Mesothelial cell of epicardium (in vitro differentiated cells): ENCODE results near the gene KLHL29. TPM values are rescaled to one million over a fixed set of nuclear protein-coding genes. Genes with fewer than 3 reads are reported as not detected.

Experiments
- DNase-seq, 2 experiments: peaks; one replicate each; pipeline ENCODE4 v3.0.0; 2021; ENCODE audit warnings: low spot score in 2 of 2; ENCODE audit not compliant: unreplicated experiment in 2 of 2
- H3K27ac Mint-ChIP-seq: 2 replicates; pipeline ENCODE4 v1.8.0; 2021; ENCODE audit warnings: mixed read lengths
- H3K27me3 Mint-ChIP-seq: 2 replicates; pipeline ENCODE4 v1.8.0; 2021; ENCODE audit warnings: low read depth, mixed read lengths
- H3K36me3 Mint-ChIP-seq: 2 replicates; pipeline ENCODE4 v1.8.0; 2021; ENCODE audit warnings: mixed read lengths
- H3K4me1 Mint-ChIP-seq: 2 replicates; pipeline ENCODE4 v1.8.0; 2021; ENCODE audit warnings: mixed read lengths
- H3K4me3 Mint-ChIP-seq: 2 replicates; pipeline ENCODE4 v1.8.0; 2021; ENCODE audit warnings: mild to moderate bottlenecking, moderate library complexity, mixed read lengths
- H3K9me3 Mint-ChIP-seq: 2 replicates; pipeline ENCODE4 v1.8.0; 2021; ENCODE audit warnings: mixed read lengths
- total RNA-seq: library from RNA; stranded (reverse); gene quantifications from 3 replicates; pipeline ENCODE4 v1.2.1, GENCODE V29; 2021
- TF ChIP-seq, protein P1 (sequence below): fragments of 200-600 bp; sonication (generic); IDR thresholded peaks from one replicate; pipeline ENCODE4 v1.5.0; 2021; ENCODE audit warnings: antibody characterized with exemption; ENCODE audit not compliant: unreplicated experiment

Gene KLHL29
- total RNA-seq, 1 donor from 2014 or later: 28.3 TPM

DNA sequence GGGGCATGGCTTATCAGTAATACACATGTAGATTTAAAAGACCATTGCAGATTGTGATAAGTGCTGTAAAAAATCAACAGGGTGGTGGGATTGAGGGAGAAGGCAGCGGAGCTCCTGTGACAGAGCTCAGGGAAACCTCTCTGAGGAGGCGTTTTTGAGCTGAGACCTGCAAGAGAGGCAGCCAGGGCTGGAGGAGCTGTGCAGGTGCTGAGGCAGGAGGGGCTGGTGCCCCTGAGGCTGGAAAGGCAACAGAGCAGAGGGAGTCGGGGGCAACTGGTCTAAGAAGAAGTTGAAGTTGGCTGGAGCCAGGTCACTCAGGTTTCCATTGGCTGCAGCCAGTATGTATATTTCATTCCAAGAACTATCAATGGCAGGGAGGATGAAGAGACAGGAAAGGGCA, 47.6 kb downstream of the KLHL29 start:
- TF ChIP-seq, protein P1, sequence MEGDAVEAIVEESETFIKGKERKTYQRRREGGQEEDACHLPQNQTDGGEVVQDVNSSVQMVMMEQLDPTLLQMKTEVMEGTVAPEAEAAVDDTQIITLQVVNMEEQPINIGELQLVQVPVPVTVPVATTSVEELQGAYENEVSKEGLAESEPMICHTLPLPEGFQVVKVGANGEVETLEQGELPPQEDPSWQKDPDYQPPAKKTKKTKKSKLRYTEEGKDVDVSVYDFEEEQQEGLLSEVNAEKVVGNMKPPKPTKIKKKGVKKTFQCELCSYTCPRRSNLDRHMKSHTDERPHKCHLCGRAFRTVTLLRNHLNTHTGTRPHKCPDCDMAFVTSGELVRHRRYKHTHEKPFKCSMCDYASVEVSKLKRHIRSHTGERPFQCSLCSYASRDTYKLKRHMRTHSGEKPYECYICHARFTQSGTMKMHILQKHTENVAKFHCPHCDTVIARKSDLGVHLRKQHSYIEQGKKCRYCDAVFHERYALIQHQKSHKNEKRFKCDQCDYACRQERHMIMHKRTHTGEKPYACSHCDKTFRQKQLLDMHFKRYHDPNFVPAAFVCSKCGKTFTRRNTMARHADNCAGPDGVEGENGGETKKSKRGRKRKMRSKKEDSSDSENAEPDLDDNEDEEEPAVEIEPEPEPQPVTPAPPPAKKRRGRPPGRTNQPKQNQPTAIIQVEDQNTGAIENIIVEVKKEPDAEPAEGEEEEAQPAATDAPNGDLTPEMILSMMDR: no peak
- DNase-seq: peak in 1 of 2 experiments; percentile 21
- Mint-ChIP-seq H3K36me3 (peaks cover under 1% of the 10 kb centered on the region), H3K27me3 (no peaks in the 10 kb centered on the region), H3K9me3 (no peaks in the 10 kb centered on the region), H3K4me1 (peaks cover 30% of the 10 kb centered on the region), H3K4me3 (no peak overlapping the region), H3K27ac (no peak overlapping the region)

DNA sequence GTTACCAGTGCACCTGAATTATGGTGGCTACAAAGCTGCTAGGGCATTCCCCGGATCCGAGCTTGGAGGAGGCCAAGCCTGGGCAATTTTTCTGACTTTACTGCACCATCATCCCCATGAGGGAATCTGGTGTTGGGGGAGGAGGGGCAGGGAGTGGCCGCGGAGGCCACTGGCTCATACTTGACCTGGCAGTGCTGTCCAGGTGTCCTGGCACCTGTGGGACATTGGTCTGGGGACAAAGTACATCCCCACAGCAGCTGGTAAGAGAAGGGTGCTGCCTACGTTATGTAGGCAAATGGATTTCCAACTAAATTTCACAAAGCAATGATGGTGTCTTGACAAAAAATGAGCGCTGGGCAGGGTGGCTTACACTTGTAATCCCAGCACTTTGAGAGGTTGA, 48.3 kb downstream of the KLHL29 start:
- Mint-ChIP-seq H3K4me1 (peaks cover 30% of the 10 kb centered on the region), H3K36me3 (peaks cover 2% of the 10 kb centered on the region), H3K27ac (no peak overlapping the region), H3K9me3 (no peaks in the 10 kb centered on the region), H3K27me3 (no peaks in the 10 kb centered on the region), H3K4me3 (no peak overlapping the region)
- DNase-seq: no peak
- TF ChIP-seq, protein P1: no peak

DNA sequence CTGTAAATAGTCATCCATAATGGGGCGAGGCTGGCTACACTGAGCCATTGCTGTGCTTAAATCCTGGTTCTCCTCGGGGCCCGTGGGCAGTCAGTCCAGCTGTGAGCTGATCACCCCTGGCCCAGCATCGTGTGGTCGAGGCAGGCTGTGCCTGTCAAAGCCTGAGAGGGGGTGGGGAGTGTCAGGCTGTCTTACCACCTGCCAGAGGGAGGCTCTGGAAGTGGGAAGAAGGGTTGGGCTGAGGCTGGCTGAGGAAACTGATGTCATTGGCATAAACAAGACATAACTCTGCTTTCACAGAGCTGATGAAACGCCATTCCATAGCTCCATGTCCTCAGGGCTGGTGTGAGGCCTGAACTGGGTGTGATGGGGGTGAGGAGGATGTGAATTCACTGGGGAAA, 49.7 kb downstream of the KLHL29 start:
- peak in 1 of 2 experiments; percentile 32 for DNase-seq
- H3K9me3 Mint-ChIP-seq: no peaks in the 10 kb centered on the region
- H3K4me1 Mint-ChIP-seq: peaks cover 30% of the 10 kb centered on the region
- TF ChIP-seq, protein P1: no peak
- peaks cover 2% of the 10 kb centered on the region for H3K36me3 Mint-ChIP-seq
- H3K27me3 Mint-ChIP-seq: no peaks in the 10 kb centered on the region
- H3K27ac Mint-ChIP-seq: no peak overlapping the region
- no peak overlapping the region for H3K4me3 Mint-ChIP-seq

DNA sequence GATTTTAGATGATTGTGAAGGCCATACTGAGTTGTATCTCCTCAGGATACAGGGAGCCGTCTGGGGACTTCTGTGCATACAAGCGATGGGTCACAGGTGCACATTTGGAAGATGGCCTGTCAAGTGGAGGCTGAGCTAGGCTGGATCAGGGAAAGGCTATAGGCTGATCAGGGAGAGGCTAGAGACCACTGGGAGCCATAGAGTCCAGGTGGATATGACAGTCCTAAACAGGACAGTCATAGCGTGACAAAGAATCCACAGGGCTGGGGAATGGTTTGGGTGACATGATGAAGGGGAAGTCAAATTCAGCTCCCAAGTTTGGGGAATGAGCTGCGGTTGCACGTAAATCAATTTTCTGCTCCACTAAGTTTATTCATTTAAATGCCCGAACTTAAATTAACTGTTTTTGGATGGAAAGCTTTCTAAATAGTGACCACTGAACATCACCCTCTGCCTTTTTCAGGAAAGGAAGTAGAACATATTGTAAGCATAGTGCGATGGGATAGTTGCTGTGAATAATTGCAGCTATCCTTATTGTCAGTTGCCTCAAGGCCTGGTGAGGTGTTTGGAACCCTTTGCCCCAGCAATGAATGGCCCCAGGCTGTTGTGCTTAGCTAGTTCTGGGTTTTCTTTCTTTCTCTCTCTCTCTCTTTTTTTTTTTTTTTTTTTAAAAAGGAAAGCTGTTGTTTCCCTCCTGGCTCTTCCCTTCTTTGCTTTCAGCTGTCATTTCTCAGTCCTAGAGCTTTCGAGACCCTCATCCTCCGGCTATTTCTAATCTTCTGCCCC, 50.5 kb downstream of the KLHL29 start:
- Mint-ChIP-seq H3K27ac (no peak overlapping the region), H3K4me3 (no peak overlapping the region), H3K4me1 (peaks cover 25% of the 10 kb centered on the region), H3K9me3 (no peaks in the 10 kb centered on the region), H3K36me3 (peaks cover 2% of the 10 kb centered on the region), H3K27me3 (no peaks in the 10 kb centered on the region)
- peak in 1 of 2 experiments; percentile 19 for DNase-seq
- TF ChIP-seq, protein P1: no peak

DNA sequence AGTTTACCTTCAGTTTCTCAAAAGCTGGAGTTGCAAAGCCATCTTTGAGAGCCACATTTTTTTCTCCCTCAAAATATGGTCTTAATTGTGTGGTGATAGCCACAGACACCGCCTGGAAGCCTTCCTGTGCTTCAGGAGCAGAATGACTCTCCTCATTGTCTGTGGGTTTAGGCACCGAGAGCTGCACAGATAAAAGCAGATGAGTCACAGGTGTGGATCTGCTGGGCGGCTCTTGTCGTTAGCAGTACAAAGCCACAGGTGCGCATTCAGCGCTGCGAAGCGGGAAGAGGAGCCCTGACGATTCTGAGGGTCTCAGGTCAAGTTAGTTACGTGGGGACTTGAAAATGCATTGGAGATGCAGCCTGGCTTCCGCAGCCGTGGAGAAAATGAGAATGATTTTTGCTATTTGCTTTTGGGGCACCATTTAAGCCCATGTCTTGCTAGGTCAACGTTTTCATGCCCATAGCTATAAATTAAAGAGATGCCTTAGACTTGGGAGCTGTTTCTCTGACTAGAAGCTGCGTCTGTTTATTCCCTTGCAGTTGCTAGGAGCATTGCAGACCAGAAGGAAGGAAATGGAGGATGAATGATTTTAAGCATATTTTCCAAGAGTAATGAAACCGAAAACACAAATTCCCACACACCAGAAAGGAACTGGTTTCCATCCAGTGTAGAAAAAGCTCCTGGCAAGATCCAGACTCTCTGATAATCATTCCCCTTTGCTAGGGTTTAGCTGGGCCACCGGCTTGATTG, 51.5 kb downstream of the KLHL29 start:
- TF ChIP-seq, protein P1: no peak
- no peaks in the 10 kb centered on the region for H3K27me3 Mint-ChIP-seq
- H3K27ac Mint-ChIP-seq: peak overlapping the region; percentile 30
- no peaks in the 10 kb centered on the region for H3K9me3 Mint-ChIP-seq
- peak in 1 of 2 experiments; percentile 34 for DNase-seq
- peaks cover 2% of the 10 kb centered on the region for H3K36me3 Mint-ChIP-seq
- peaks cover 24% of the 10 kb centered on the region for H3K4me1 Mint-ChIP-seq
- no peak overlapping the region for H3K4me3 Mint-ChIP-seq
